ENCODE data around the gene DENND1B. TPM values are rescaled to one million over a fixed set of nuclear protein-coding genes. Genes with fewer than 3 reads are reported as not detected.

The DENND1B gene
- total RNA-seq, 5 donors from 2014 or later (not counting 1 experiment from before 2014, with no cell fraction given): 13.6 to 29.8 (median 15.8) TPM

- H3K4me3 Mint-ChIP-seq: peak overlapping the region in 2 of 3 donors; percentile 37 to 54
- DNase-seq (no peak), ATAC-seq (replicated peaks in 1 of 4) (no peak)
- Histone ChIP-seq H3K4me3 (ENCODE audit: control insufficient read depth in 1 of 2, extremely low read depth in 1 of 2, low read length in 1 of 2) (no peak overlapping the region), H3K27ac (ENCODE audit: low read length) (no peak overlapping the region), H3K27me3 (replicated peaks in 1 of 2; ENCODE audit: control insufficient read depth in 2 of 2, extremely low read depth in 1 of 2, insufficient read depth in 2 of 2, low read length in 1 of 2) (no peaks in the 10 kb centered on the region), H3K36me3 (ENCODE audit: control insufficient read depth in 2 of 2, extremely low read depth in 1 of 2, insufficient read depth in 1 of 2, low read length in 1 of 2) (no peaks in the 10 kb centered on the region), H3K9me3 (no peaks in the 10 kb centered on the region), H3K4me1 (ENCODE audit: control insufficient read depth in 1 of 2, extremely low read depth in 1 of 2, insufficient read depth in 2 of 2, low read length in 2 of 2) (peaks cover 17 to 18% of the 10 kb centered on the region in 2 experiments)
- H3K4me1 Mint-ChIP-seq: peaks cover 39 to 48% (median 48%) of the 10 kb centered on the region in 3 donors
- no peaks in the 10 kb centered on the region for H3K9me3 Mint-ChIP-seq
- WGBS (ENCODE audit: insufficient coverage): 80% methylated on average over 1 of the region's 4 CpGs
- ChIA-PET CTCF (no interaction called here), POLR2A (no interaction called here)
- H3K27ac Mint-ChIP-seq: peak overlapping the region; percentile 46 to 87
- no peaks in the 10 kb centered on the region for H3K36me3 Mint-ChIP-seq
- no peaks in the 10 kb centered on the region for H3K27me3 Mint-ChIP-seq
Measured at GRCh38 chr1:197778366-197778945, 3.2 kb upstream of the DENND1B start.

- Mint-ChIP-seq H3K27ac (peak overlapping the region; percentile 99 to 100), H3K4me3 (peak overlapping the region; percentile 86 to 89 (median 88)), H3K36me3 (peaks cover 7% of the 10 kb centered on the region), H3K9me3 (no peaks in the 10 kb centered on the region), H3K4me1 (peaks cover 59 to 68% (median 67%) of the 10 kb centered on the region in 3 donors), H3K27me3 (no peaks in the 10 kb centered on the region)
- WGBS (ENCODE audit: insufficient coverage): no CpG with 5 or more reads among the region's 3 CpGs
- Histone ChIP-seq H3K4me1 (ENCODE audit: control insufficient read depth in 1 of 2, extremely low read depth in 1 of 2, insufficient read depth in 2 of 2, low read length in 2 of 2) (peaks cover 17 to 25% of the 10 kb centered on the region in 2 experiments), H3K4me3 (ENCODE audit: control insufficient read depth in 1 of 2, extremely low read depth in 1 of 2, low read length in 1 of 2) (no peak overlapping the region), H3K9me3 (no peaks in the 10 kb centered on the region), H3K27me3 (replicated peaks in 1 of 2; ENCODE audit: control insufficient read depth in 2 of 2, extremely low read depth in 1 of 2, insufficient read depth in 2 of 2, low read length in 1 of 2) (no peaks in the 10 kb centered on the region), H3K27ac (ENCODE audit: low read length) (peak overlapping the region; percentile 85), H3K36me3 (ENCODE audit: control insufficient read depth in 2 of 2, extremely low read depth in 1 of 2, insufficient read depth in 1 of 2, low read length in 1 of 2) (no peaks in the 10 kb centered on the region)
- CTCF ChIA-PET: interaction anchor here in 1 of 2 donors (0.8 kb wide), 1 partner anchor 379 kb away, joined by 5 read pairs; no protein-coding TSS in a partner anchor
- DNase-seq (peak in 4 of 35 experiments; percentile 14 to 61 (median 22)), ATAC-seq (replicated peaks in 1 of 4) (peak; percentile 53 to 62 (median 58))
- POLR2A ChIA-PET: interaction anchor here in 1 of 2 donors (0.6 to 0.9 kb wide), 3 partner anchors 16 to 40 kb away, joined by 3 to 11 read pairs (median 6); no protein-coding TSS in a partner anchor
Measured at GRCh38 chr1:197776351-197777105, 1.2 kb upstream of the DENND1B start.

- Histone ChIP-seq H3K27me3 (replicated peaks in 1 of 2; ENCODE audit: control insufficient read depth in 2 of 2, extremely low read depth in 1 of 2, insufficient read depth in 2 of 2, low read length in 1 of 2) (no peaks in the 10 kb centered on the region), H3K27ac (ENCODE audit: low read length) (peak overlapping the region; percentile 76), H3K4me1 (ENCODE audit: control insufficient read depth in 1 of 2, extremely low read depth in 1 of 2, insufficient read depth in 2 of 2, low read length in 2 of 2) (peaks cover 17 to 27% of the 10 kb centered on the region in 2 experiments), H3K9me3 (no peaks in the 10 kb centered on the region), H3K36me3 (ENCODE audit: control insufficient read depth in 2 of 2, extremely low read depth in 1 of 2, insufficient read depth in 1 of 2, low read length in 1 of 2) (no peaks in the 10 kb centered on the region), H3K4me3 (ENCODE audit: control insufficient read depth in 1 of 2, extremely low read depth in 1 of 2, low read length in 1 of 2) (peak overlapping the region; percentile 74 to 85)
- peak; percentile 37 to 46 (median 41) for ATAC-seq (replicated peaks in 1 of 4)
- peak in 34 of 35 experiments; percentile 11 to 61 (median 31) for DNase-seq
- Mint-ChIP-seq H3K27me3 (no peaks in the 10 kb centered on the region), H3K9me3 (no peaks in the 10 kb centered on the region), H3K36me3 (peaks cover 7% of the 10 kb centered on the region), H3K4me1 (peaks cover 72 to 75% (median 74%) of the 10 kb centered on the region in 3 donors), H3K4me3 (peak overlapping the region; percentile 86 to 91 (median 89)), H3K27ac (peak overlapping the region; percentile 88 to 91)
- under 1% methylated on average over 70 of the region's 71 CpGs for WGBS (ENCODE audit: insufficient coverage)
- ChIA-PET POLR2A (no interaction called here), CTCF (no interaction called here)
Measured at GRCh38 chr1:197774466-197775281, 606 bp downstream of the DENND1B start.

- Histone ChIP-seq H3K4me1 (ENCODE audit: control insufficient read depth in 1 of 2, extremely low read depth in 1 of 2, insufficient read depth in 2 of 2, low read length in 2 of 2) (peaks cover 17 to 27% of the 10 kb centered on the region in 2 experiments), H3K36me3 (ENCODE audit: control insufficient read depth in 2 of 2, extremely low read depth in 1 of 2, insufficient read depth in 1 of 2, low read length in 1 of 2) (no peaks in the 10 kb centered on the region), H3K4me3 (ENCODE audit: control insufficient read depth in 1 of 2, extremely low read depth in 1 of 2, low read length in 1 of 2) (peak overlapping the region; percentile 74 to 85), H3K9me3 (no peaks in the 10 kb centered on the region), H3K27ac (ENCODE audit: low read length) (no peak overlapping the region), H3K27me3 (replicated peaks in 1 of 2; ENCODE audit: control insufficient read depth in 2 of 2, extremely low read depth in 1 of 2, insufficient read depth in 2 of 2, low read length in 1 of 2) (no peaks in the 10 kb centered on the region)
- CTCF ChIA-PET: no interaction called here
- H3K9me3 Mint-ChIP-seq: no peaks in the 10 kb centered on the region
- ATAC-seq (replicated peaks in 1 of 4) (no peak), DNase-seq (no peak)
- WGBS (ENCODE audit: insufficient coverage): no CpG with 5 or more reads among the region's 2 CpGs
- POLR2A ChIA-PET: no interaction called here
- H3K4me1 Mint-ChIP-seq: peaks cover 74 to 77% (median 76%) of the 10 kb centered on the region in 3 donors
- H3K27me3 Mint-ChIP-seq: no peaks in the 10 kb centered on the region
- peaks cover 7% of the 10 kb centered on the region for H3K36me3 Mint-ChIP-seq
- H3K27ac Mint-ChIP-seq: peak overlapping the region; percentile 88 to 91
- peak overlapping the region; percentile 83 to 91 (median 89) for H3K4me3 Mint-ChIP-seq
Measured at GRCh38 chr1:197773856-197774255, 1.4 kb downstream of the DENND1B start.

- ChIA-PET CTCF (no interaction called here), POLR2A (no interaction called here)
- peaks cover 76 to 83% (median 78%) of the 10 kb centered on the region in 3 donors for H3K4me1 Mint-ChIP-seq
- DNase-seq (no peak), ATAC-seq (replicated peaks in 1 of 4) (no peak)
- H3K9me3 Mint-ChIP-seq: no peaks in the 10 kb centered on the region
- no CpG with 5 or more reads among the region's 6 CpGs for WGBS (ENCODE audit: insufficient coverage)
- Histone ChIP-seq H3K36me3 (ENCODE audit: control insufficient read depth in 2 of 2, extremely low read depth in 1 of 2, insufficient read depth in 1 of 2, low read length in 1 of 2) (no peaks in the 10 kb centered on the region), H3K27ac (ENCODE audit: low read length) (no peak overlapping the region), H3K27me3 (replicated peaks in 1 of 2; ENCODE audit: control insufficient read depth in 2 of 2, extremely low read depth in 1 of 2, insufficient read depth in 2 of 2, low read length in 1 of 2) (no peaks in the 10 kb centered on the region), H3K4me3 (ENCODE audit: control insufficient read depth in 1 of 2, extremely low read depth in 1 of 2, low read length in 1 of 2) (no peak overlapping the region), H3K4me1 (ENCODE audit: control insufficient read depth in 1 of 2, extremely low read depth in 1 of 2, insufficient read depth in 2 of 2, low read length in 2 of 2) (peaks cover 12 to 29% of the 10 kb centered on the region in 2 experiments), H3K9me3 (no peaks in the 10 kb centered on the region)
- no peak overlapping the region for H3K27ac Mint-ChIP-seq
- peaks cover 7% of the 10 kb centered on the region for H3K36me3 Mint-ChIP-seq
- H3K4me3 Mint-ChIP-seq: peak overlapping the region in 1 of 3 donors; percentile 18
- H3K27me3 Mint-ChIP-seq: no peaks in the 10 kb centered on the region
Measured at GRCh38 chr1:197771904-197772556, 3.2 kb downstream of the DENND1B start.

GRCh38 chr1:197771386-197771785 is 3.9 kb downstream of the DENND1B start:
- Histone ChIP-seq H3K27me3 (replicated peaks in 1 of 2; ENCODE audit: control insufficient read depth in 2 of 2, extremely low read depth in 1 of 2, insufficient read depth in 2 of 2, low read length in 1 of 2) (no peaks in the 10 kb centered on the region), H3K36me3 (ENCODE audit: control insufficient read depth in 2 of 2, extremely low read depth in 1 of 2, insufficient read depth in 1 of 2, low read length in 1 of 2) (no peaks in the 10 kb centered on the region), H3K4me1 (ENCODE audit: control insufficient read depth in 1 of 2, extremely low read depth in 1 of 2, insufficient read depth in 2 of 2, low read length in 2 of 2) (peaks cover 12 to 29% of the 10 kb centered on the region in 2 experiments), H3K4me3 (ENCODE audit: control insufficient read depth in 1 of 2, extremely low read depth in 1 of 2, low read length in 1 of 2) (no peak overlapping the region), H3K27ac (ENCODE audit: low read length) (no peak overlapping the region), H3K9me3 (no peaks in the 10 kb centered on the region)
- H3K4me1 Mint-ChIP-seq: peaks cover 75 to 86% (median 80%) of the 10 kb centered on the region in 3 donors
- no peak overlapping the region for H3K27ac Mint-ChIP-seq
- no peaks in the 10 kb centered on the region for H3K9me3 Mint-ChIP-seq
- WGBS (ENCODE audit: insufficient coverage): 100% methylated on average over 1 of the region's 2 CpGs
- DNase-seq (no peak), ATAC-seq (replicated peaks in 1 of 4) (no peak)
- peaks cover 12% of the 10 kb centered on the region for H3K36me3 Mint-ChIP-seq
- no peaks in the 10 kb centered on the region for H3K27me3 Mint-ChIP-seq
- H3K4me3 Mint-ChIP-seq: no peak overlapping the region
- ChIA-PET POLR2A (no interaction called here), CTCF (no interaction called here)

All from T-cell (primary cell).